Type B pancreatic cell (in vitro differentiated cells): ENCODE results near the gene ITPR2. TPM values are rescaled to one million over a fixed set of nuclear protein-coding genes. Genes with fewer than 3 reads are reported as not detected.

Experiments used
- DNase-seq: peaks from one replicate; pipeline ENCODE4 v3.0.0; 2021; ENCODE audit warnings: mixed read lengths; ENCODE audit not compliant: unreplicated experiment; ENCODE audit errors: extremely low spot score
- H3K27ac Mint-ChIP-seq: 2 replicates; pipeline ENCODE4 v1.8.0; 2021; ENCODE audit warnings: mild to moderate bottlenecking, mixed read lengths
- H3K27me3 Mint-ChIP-seq: 2 replicates; pipeline ENCODE4 v1.8.0; 2021; ENCODE audit warnings: mixed read lengths
- H3K36me3 Mint-ChIP-seq: 2 replicates; pipeline ENCODE4 v1.8.0; 2021; ENCODE audit warnings: mixed read lengths
- H3K4me1 Mint-ChIP-seq: one replicate; pipeline ENCODE4 v1.8.0; 2021; ENCODE audit warnings: mixed read lengths; ENCODE audit not compliant: unreplicated experiment
- H3K4me3 Mint-ChIP-seq: 2 replicates; pipeline ENCODE4 v1.8.0; 2021; ENCODE audit warnings: mild to moderate bottlenecking, mixed read lengths
- H3K9me3 Mint-ChIP-seq: 2 replicates; pipeline ENCODE4 v1.8.0; 2021; ENCODE audit warnings: mixed read lengths
- total RNA-seq: library from RNA; stranded (reverse); gene quantifications from 2 replicates; pipeline ENCODE4 v1.2.1, GENCODE V29; 2021; ENCODE audit warnings: low replicate concordance
- TF ChIP-seq, protein P1 (sequence below): fragments of 200-600 bp; sonication (generic); conservative IDR thresholded peaks from 2 replicates; pipeline ENCODE4 v1.5.0; 2021; ENCODE audit warnings: antibody characterized with exemption, mild to moderate bottlenecking

The ITPR2 gene
- total RNA-seq, 1 donor from 2014 or later: 33.7 TPM

GRCh38 chr12:26383041-26383440, 450.0 kb downstream of the ITPR2 start:
- H3K27ac Mint-ChIP-seq: no peak overlapping the region
- no peaks in the 10 kb centered on the region for H3K27me3 Mint-ChIP-seq
- H3K9me3 Mint-ChIP-seq: no peaks in the 10 kb centered on the region
- H3K4me1 Mint-ChIP-seq: no peaks in the 10 kb centered on the region
- no peak for DNase-seq
- TF ChIP-seq, protein P1, sequence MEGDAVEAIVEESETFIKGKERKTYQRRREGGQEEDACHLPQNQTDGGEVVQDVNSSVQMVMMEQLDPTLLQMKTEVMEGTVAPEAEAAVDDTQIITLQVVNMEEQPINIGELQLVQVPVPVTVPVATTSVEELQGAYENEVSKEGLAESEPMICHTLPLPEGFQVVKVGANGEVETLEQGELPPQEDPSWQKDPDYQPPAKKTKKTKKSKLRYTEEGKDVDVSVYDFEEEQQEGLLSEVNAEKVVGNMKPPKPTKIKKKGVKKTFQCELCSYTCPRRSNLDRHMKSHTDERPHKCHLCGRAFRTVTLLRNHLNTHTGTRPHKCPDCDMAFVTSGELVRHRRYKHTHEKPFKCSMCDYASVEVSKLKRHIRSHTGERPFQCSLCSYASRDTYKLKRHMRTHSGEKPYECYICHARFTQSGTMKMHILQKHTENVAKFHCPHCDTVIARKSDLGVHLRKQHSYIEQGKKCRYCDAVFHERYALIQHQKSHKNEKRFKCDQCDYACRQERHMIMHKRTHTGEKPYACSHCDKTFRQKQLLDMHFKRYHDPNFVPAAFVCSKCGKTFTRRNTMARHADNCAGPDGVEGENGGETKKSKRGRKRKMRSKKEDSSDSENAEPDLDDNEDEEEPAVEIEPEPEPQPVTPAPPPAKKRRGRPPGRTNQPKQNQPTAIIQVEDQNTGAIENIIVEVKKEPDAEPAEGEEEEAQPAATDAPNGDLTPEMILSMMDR: no peak
- no peak overlapping the region for H3K4me3 Mint-ChIP-seq
- peaks cover 48% of the 10 kb centered on the region for H3K36me3 Mint-ChIP-seq

DNA sequence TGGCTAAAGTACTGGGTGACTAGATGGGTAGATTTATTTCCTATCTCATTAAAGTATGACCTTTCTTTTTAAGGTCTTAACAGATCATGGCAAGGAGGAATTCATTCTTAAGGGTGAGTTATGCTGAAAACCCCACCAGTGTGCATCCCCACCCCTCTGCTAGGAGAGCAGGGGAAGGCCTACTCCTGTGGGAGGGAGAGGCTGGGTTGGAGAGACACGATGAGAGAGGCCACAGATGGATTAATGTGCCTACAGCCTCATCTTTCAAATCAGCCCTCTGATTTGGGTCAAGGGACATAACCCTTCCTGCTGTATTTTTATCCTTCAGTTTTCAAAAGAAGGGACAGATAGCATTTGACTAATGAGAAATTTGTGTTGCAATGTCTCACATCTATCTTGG, 452.1 kb downstream of the ITPR2 start:
- DNase-seq: no peak
- Mint-ChIP-seq H3K4me1 (no peaks in the 10 kb centered on the region), H3K4me3 (no peak overlapping the region), H3K9me3 (no peaks in the 10 kb centered on the region), H3K27me3 (no peaks in the 10 kb centered on the region), H3K27ac (no peak overlapping the region), H3K36me3 (peaks cover 44% of the 10 kb centered on the region)
- TF ChIP-seq, protein P1: no peak

DNA sequence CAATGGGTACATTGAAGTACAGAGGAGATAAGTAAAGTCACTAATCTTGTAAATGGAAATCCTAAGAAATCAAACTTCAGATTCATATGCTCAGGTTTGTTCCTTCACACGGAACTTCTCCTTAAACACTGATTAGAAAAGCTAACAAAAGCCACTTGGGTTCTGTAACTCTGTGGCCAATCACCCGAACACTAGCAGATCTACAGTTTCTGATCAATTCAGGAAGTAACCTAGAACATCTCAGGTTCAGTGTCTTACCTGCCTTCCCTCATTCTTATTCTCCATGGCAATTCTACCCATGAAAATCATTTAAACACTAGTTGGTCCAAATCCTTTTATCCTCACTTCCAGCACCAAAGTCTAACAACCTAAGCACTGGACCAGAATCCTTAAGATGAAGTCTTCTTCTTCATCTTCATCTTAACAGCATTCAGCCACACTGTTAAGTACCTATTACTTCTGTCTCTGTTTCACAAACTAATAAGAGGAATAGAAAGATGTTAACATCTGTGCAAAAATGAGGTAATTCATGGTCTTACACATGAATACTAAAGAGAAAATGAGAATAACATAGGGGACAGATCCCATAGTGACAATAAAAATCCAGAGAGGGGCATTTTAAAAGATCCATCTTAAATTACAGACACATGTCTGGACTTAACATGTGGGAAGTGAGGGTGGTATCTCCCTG, 453.1 kb downstream of the ITPR2 start:
- no peaks in the 10 kb centered on the region for H3K27me3 Mint-ChIP-seq
- no peak for DNase-seq
- H3K4me3 Mint-ChIP-seq: no peak overlapping the region
- peaks cover 34% of the 10 kb centered on the region for H3K36me3 Mint-ChIP-seq
- no peaks in the 10 kb centered on the region for H3K9me3 Mint-ChIP-seq
- H3K4me1 Mint-ChIP-seq: no peaks in the 10 kb centered on the region
- no peak overlapping the region for H3K27ac Mint-ChIP-seq
- TF ChIP-seq, protein P1: no peak

DNA sequence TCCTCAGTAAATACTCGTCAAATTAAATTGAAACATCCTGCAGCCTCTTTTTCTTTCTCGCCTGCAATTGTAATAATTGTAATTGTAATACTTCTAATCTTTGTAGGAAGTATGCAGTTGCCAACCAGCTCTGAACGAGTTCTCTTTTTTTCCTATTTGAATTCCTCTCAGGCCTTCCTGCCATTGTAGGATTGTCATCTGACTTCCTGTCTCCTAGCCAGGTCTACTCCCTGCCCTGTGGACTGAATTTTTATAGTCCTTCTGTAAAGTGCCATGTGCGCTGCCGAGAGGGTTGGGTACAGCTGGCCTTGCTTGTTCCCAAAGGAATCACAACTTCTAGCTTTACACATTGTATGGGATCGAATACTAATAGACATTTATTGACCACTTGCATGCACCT, 454.3 kb downstream of the ITPR2 start:
- Mint-ChIP-seq H3K4me3 (no peak overlapping the region), H3K9me3 (no peaks in the 10 kb centered on the region), H3K4me1 (no peaks in the 10 kb centered on the region), H3K36me3 (peaks cover 22% of the 10 kb centered on the region), H3K27me3 (no peaks in the 10 kb centered on the region), H3K27ac (no peak overlapping the region)
- TF ChIP-seq, protein P1: no peak
- DNase-seq: no peak

DNA sequence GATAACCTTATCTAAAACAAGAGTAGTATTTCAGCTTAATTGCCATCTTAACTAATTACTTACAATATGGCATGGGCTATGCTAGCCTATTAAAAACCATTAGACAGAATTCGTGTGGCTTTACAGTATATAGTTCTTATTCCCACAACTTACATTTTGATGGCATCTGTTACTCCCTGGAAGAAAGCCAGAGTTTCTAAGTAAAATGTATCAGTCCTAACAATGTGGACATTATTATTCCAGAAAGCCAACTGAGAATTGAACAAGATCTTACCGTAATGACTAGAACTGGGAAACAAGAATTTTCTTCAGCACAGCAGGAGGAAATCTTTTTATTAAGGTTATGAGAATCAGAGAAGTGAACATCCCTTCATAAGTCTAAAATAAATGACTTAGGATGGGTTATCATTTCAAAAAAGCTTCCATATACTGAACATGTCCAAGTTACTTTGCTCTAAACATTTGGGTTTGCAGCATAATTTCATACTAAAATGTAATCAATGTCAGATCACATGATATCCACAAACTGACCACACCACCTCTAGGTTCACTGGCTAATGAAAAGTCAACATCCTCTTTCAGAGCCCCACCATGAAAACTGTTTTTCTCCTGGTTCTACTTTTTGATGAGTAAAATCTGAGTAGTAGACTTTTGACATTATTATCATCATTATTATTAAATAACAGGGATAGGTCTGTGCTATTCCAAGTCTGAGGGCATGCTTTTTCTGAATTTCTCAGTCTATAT, 457.9 kb downstream of the ITPR2 start:
- TF ChIP-seq, protein P1: no peak

More for the DNA sequence above, 457.9 kb downstream of the ITPR2 start:
- Mint-ChIP-seq H3K36me3 (peaks cover 15% of the 10 kb centered on the region), H3K27me3 (no peaks in the 10 kb centered on the region), H3K4me1 (no peaks in the 10 kb centered on the region), H3K27ac (no peak overlapping the region), H3K4me3 (no peak overlapping the region), H3K9me3 (no peaks in the 10 kb centered on the region)
- DNase-seq: no peak
